SHP77 (cell line): ENCODE results near the gene ARSG.
A peak's percentile ranks its signal among the peaks of the same experiment; 100 is the strongest.

Source experiments
- DNase-seq, 2 experiments: peaks; one replicate each; lab custom pipeline; 2025; lab: John Stamatoyannopoulos, UW

The ARSG gene

DNA sequence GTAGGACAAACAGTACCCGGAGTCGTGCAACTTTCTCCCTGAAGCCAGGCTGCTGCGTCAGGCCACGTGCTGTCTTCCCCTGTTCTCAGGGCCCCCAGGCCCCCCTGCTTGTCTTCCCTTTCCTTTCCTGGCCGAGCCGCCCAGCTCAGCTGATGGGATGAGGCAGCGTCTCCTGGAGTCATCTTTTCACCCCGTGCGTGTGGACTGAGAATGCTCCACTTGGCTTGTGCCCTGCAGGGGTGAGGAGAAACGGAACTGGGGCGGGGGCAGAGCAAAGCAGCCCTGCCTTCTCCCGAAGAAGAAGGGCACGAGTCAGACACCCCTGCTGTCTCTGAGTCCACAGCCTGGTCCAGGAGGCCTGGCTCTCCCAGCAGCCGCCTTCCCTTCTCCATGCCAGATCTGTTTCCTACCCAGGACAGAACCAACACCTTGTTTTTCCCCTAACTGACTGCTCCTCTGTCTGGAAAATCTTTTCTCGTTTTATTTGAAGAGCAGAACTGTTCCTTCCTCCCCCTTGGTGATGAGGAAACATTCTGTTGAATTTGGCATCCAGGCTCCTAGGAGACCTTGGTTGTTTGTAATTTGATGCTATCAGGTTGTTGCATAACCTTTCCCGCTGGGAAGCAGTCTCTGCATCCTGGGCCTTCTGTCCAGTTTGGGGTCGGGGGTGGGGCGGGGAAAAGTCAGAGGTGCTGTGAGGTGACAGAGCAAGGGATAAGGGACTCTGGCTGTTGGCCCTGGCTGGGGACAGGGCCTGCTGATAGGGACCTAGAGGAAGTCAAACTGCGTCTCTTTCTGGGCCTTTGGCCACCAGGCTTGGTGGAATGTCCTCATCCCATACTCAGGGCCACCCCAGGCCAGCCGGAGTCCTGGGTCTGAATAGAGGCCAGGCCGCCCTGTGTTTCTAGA, 87.2 kb downstream of the ARSG start:
- DNase-seq: peak in 1 of 2 experiments; percentile 34

DNA sequence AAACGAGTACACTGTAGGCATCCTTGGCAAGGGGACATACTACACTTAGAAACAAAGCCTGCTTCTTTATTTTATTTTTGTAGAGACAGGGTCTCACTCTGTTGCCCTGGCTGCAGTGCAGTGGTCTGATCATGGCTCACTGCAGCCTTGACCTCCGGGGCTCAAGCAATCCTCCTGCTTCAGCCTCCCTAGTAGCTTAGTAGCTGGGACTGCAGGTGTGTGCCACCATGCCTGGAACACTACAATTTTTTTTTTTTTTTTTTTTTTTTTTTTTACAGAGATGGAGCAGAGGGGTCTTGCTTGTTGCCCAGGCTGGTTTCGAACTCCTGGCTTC, 87.8 kb downstream of the ARSG start:
- DNase-seq: no peak

DNA sequence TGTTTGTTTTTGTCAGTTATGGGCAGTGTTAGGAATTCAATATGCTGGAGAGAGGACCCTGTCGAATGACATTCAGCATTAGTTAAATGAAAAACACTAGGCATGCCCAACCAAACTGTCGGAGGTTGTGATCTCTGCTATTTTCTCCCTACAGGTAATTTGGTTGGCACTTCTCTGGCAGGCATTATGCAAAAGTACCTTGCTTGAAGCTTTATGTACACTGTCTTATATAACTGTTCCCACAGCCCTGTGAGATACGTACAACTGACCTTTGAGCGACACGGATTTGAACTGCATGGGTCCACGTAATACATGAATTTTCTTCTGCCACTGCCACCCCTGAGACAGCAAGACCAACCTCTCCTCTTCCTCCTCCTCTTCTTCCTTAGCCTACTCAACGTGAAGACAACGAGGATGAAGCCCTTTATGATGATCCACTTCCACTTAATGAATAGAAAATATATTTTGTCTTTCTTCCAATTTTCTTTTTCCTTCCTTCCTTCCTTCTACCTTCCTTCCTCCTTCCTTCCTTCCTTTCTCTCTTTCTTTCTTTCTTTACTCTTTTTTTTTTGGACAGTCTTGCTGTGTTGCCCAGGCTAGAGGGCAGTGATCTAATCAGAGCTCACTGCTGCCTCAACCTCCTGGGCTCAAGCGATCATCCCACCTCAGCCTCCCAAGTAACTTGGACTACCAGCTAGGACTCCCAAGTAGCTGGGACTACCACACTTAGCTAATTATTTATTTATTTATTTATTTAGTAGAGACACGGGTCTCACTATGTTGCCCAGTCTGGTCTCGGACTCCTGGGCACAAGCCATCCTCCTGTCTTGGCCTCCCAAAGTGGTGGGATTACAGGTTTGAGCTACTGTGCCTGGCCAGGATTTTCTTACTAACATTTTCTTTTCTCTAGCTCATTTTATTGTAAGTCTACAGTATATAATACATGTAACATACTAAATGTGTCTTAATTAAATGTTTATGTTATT, 88.7 kb downstream of the ARSG start:
- no peak for DNase-seq

DNA sequence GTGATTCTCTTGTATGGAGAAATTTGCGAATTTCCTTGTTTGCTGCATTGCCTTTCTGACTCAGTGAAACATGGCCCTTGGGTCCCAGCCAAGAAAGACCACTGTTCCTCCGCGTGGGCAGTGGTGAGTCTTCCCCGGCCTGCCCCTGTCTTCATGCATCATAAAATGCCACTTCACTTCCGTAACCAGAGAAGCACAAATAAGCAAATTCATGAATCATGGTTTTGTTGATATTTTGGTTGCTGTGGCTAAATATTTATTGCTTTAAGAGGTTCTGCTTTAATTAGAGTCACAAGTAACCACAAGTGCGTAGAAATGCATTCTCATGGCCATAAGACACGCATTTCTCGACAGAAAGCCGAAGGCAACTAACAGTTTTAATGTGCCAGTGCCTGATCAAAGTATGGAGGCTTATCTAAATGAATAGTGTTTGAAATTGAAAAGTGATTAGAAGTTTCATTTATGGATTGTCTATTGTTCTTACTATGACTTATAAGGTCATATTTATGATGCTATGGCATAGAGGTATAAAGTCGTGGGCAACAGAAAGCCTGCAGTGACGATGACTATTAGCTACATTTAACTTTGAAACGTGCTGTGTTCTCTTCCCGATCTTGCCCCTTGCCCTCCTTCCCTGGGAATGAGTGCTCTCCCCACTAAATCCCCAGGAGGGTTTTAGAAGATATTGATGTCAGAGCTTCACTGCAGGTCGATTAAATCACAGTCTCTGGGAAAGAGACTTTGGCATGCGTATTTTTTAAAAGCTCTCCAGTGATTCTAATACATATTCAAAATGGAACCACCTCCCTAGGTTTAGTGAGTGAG, 90.0 kb downstream of the ARSG start:
- no peak for DNase-seq

DNA sequence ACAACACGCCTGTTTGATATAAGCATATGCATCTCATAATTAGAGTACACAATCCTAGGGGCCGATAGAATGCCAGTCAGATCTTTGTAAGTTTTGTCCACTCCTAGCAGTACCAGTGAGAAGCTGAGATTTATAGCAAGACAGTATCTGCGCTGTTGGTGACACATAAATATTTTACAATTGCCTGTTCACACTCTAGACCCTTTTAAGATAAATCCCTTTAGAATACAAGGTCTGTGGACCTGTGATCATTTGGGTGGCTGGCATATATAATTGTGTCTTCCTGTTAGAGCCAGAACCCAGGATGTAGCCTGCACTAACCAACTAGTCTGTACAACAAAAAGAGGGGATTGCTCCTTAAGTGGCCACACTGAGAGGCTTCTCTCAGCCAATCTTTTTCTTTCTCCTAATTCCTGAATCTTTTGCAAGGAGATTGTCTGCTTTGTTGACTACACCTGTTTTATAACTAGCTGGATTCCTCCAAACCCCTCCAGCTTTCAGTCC, 91.3 kb downstream of the ARSG start:
- no peak for DNase-seq

DNA sequence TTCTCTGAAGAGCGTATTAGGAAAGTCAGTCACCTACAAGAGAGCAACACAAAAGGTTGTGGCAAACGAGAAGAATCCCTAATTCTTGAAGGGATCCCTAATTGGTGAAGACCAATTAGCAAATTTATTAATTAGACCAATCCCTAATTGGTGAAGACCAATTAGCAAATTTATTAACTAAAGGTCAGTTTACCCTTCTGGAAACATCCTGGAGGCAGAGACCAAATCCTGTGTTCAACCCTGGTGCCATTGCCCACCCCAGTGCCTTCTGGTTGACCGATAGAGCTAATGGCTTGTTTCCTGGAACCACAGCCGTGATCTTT, 91.8 kb downstream of the ARSG start:
- DNase-seq: no peak

DNA sequence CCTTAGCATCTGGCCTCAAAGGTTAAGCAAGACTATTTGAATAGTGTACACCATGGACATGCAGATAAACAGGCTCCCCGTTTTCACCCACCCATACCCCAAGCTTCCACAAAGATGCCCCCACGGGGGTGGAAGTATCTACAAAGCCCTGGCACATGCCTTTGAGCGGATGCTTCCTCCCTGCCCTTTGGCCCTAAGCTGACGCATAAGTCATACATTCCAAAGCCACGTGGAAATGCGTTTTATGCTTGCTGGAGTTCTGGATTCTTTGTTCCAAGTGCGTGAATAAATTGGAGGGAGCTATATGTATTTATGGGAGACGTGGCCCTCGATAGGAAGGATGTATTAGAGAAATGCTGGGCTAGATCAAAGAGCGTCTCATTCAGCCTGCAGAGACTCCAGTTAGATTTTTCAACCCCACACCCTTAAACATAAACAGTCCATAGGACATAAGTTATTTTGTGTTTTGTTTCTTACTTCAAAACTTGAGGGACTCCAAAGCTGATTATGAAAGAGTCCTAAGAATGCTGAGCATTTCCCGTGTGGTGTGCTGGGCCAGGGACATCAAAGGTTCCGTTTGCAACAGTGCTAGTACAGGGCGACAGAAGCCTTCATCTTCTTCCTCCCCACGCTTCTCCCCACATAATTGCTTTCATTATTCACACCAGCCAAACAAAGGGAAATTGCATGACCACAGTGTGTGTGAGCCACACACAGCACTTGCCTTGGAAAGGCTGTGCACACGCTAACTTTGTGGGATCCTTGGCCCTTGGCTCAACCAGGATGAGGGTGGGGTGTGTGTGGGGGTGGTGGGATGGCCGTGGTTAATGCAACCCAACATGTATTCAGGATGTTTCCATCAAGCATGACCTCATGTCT, 92.4 kb downstream of the ARSG start:
- no peak for DNase-seq

DNA sequence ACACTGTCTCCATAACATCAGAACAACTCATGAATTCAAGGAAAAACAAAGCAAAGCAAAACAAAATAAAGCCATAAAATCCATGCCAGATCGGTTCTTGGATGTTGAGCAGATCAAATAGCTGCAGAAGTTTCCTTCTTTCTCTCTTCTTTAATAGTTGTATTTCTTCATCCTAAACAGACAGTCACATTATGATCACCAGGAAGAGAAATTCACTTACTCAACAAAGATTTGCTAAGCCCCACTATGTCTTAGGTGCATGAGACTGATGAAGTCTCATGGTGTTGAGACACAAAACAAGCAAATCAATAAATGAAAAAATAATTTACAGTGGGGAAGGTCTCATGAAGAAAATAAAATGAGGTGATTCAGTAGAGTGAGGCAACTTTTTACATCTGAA, 93.2 kb downstream of the ARSG start:
- no peak for DNase-seq

DNA sequence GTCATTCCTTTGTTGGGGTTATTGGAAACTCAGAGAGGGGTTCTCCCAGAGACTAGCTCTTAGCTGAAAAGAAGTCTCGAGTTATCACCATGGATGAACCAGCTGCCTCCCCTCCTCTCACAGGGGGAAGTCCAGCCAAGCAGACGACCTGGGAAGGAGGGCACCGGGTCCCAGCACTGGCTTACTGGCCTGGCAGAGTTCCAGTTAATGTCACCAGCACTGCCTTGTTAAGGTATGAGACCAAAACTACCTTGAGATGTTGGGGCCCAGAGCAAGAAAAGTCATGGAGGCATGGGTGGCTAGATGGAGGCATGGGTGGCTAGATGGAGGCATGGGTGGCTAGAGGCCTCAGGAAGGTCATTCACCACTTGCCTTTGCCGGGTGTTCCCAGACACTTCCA, 93.6 kb downstream of the ARSG start:
- DNase-seq: no peak

DNA sequence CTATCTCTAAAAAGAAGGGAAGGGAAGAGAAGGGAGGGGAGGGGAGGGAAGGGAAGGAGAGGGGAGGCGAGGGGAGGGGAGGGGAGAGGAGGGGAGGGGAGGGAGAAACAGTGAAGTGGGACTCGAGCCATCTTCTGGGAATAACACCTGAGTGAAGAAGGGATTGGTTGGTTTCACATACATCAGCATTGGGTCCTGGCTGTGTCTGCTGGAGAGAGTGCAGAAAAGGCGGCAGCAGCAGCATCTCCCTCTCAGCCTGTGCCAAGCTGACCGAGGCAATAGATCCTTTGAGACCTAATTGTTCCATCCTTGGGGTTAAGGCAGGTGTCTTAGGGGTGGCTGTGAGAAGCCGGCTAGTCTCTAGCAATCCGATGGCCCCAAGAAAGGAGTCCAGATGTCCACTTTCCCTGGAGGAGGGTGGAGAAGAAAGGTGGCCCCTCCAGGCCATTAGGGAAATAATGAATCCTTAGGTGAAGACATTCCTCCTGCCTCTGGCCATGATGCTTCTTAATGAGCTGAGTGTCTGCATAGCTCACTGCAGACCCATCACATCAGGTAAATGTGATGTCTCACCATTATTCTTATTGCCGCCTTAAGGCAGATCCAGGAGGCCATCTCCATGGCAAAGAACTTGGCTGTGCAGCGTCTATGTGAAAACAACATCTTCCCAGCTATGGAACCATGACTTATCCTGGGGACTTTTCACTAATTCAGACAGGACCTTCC, 94.4 kb downstream of the ARSG start:
- no peak for DNase-seq

DNA sequence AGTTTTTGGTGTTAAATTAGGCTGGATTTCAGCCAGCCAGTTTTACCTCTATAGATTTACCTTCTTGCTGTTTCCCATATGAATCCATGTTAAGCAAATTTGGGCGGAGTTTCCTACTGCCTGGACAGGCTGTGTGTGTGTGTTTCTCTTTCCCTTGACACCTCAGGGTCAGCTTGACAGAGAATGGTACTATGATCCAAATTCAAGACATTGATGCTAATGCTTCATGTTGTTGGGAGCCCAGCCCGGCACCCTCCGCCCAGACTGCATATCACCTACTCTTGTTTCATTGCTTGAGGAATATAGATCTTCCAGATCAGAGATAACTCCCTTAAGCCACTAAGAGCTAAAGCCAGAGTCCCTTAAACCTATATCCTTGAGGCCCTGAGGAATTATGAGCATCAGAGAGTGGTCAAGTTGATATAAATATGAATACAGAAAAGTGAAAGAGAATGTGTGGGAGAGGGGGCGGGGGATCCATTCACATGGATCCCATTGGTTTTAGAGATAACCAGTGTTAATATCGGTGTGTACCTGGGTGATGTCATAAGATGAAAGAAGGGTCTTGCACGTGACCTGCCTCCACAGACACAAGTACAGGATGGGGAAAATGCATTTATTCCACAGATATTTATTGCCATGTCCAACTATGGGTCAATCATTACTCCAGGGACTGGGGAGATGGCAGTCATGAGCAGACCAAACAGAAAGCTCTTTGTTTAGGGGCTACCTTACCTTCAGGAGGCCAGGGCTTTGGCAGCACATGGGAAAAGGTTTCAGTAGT, 96.3 kb downstream of the ARSG start:
- DNase-seq: no peak

DNA sequence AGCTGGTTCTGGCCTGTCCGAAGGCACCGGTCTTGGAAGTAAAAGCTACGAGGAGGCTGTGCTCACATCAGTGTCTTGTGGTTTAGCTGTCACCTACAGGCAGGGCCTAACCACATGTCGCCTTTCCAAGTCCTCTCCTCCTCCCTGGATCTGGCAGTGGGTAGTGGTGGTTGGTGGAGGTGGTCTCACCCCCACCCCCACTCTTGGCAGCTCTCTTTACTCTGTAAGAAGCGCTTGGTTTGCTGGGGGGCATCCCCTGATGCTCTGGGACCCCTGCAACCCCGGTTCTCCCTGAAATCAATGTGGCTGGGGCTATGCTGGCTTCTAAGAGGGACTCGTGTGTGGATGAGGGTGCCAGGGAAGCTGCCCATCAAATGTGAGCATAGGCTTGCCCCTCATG, 97.7 kb downstream of the ARSG start:
- DNase-seq: no peak

DNA sequence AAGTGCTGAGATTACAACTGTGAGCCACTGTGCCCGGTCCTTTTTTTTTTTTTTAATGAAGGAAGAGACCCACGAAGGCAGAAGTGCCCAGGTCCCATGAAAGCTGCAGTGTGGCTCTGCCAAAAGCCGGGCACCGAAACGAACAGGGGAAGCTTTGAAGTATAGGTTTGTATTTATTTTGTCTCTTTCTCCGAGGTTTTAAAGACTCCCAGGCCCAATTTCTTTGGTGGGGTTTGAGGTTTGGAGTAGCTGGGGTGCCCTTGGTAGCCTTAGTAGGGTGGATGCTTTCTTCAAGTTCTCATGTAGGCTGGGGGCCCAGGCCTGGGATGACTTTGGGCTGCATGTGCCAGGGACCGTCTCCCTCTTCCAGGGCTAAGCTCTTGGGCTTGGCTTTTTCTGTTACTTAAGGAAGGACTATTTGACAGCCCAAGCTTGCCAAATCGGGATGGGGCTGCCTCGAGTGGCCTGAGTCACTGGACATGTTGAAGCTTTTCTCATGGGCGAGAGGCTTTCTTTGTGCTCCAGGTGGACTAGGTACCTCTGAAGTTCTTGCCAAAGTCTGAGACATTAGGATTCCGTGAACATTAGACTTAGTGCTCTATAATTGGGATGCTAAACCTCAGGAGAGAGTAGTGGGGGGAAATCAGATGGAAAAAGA, 99.7 kb downstream of the ARSG start:
- DNase-seq: no peak

DNA sequence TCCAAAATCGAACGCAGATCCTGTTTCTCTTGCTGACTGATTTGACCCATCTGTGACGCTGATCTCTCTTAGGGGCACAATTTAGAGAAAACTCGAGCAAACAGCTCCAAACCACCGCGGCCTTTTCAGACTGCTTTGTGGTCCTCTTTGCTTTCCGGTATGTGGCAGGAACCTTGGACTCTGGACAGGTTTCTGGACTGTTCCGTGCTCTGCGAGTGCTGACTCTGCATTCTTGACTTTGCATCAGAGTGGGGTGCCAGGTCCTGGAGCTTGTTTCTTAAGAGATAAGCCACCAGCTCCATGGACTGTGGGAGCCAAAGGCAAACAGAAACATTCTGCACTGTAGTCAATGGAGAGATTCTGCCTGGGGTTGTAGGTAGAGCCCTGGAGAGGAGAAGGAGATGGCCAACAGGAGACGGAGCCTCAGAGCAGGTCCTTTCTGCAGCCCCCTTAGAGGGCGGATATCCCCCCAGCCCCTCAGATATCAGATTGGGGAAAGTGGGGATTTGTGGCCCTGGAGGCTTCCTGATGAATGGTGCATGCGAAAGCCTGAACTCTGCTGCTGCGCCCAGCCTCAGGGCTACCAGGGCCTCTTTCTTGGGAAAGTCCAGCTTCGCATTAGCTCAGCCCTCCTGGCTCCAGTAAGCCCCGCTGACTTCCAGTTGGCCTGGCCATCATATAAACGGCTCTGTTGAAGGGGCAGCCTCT, 100.4 kb downstream of the ARSG start:
- DNase-seq: no peak

DNA sequence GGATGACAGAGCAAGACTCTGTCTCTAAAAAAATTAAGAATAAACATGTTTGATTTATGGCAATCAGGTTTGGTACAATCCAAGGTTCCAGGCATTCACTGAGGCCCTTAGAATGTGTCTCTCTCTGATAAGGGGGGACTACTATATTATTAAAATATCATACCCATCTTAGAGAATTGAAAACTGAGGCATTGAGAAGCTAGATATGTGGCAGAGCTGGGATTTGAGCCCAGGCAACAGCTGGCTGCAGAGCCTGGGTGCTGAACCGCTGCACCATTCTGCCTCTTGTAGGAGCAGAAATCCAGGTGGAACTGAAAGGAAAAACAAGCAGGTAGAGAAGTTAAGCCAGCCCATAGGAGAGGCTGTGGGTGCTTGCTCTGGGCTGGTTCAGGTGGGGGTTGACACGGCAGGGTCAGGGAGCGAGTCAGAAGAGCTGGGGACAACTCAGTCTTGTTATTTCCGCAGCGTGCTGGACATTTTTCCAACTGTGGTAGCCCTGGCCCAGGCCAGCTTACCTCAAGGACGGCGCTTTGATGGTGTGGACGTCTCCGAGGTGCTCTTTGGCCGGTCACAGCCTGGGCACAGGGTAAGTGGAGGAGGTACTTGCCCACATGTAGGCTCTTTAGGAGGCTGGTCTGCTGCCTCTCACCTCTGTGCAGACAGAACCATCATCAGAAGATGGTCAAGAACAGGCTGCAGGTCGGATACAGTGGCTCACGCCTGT, 103.5 kb downstream of the ARSG start:
- DNase-seq: no peak

DNA sequence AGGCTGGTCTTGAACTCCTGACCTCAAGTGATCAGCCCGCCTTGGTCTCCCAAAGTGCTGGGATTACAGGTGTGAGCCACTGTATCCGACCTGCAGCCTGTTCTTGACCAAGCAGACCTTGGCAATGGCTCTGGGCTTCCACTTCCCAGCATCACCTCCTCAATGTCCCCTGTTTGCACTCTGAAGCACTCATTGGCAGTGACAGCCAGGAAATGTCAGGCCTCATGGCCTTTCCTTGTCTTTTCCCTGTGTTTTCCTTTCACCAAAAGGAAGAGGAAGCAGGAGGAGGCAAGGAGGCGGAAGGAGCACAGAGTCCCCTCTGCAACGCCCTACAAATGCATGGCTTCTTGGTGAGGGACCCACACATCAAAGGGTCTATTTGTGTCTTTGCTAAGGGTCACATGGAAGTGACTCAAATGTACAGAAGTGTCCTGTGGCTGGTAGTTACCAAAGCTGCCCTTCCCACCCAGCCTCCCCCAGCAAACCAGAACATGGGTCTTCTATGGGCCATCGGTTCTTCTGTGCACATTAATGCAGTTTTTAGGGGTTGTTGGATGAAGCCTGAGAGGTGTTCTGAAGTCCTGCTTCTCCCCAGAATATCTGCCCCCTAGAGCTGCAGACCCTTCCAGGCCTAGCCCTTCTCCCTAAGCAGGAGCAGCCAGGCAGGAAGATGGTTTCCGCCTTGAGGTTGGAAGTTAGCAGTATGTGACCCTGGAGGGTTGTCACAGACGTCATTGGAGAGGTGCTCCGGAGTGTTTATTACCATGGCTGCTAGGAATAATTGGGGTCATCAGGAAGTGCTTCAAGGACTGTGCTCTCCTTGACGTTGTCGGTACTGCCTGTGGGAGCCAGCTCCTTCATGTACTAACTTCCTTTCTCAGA, 105.2 kb downstream of the ARSG start:
- no peak for DNase-seq

DNA sequence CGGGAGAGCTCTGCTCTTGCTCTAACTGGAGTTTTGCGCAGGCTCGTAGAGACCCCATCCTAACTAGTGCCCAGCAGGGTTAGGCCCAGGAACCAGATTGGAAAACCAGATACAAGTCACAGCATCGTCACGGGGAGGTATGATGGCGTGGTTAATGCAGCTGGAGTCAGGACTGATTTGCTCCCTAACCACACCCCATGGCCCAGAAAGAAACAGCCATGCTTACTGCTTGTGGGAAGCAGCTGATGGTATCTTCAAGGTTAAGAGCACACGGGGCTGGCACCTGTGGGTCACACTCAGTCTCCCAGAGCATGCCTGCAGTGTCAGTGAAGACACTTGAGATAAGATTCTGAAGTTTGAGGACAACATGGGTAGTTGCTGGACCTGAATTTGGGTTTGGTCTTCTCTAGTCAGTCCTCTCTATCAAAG, 105.8 kb downstream of the ARSG start:
- DNase-seq: no peak
